K562 (cell line): Measurements from ENCODE around the gene TMEM141. TPM values are rescaled to one million over a fixed set of nuclear protein-coding genes. Genes with fewer than 3 reads are reported as not detected.
A peak's percentile ranks its signal among the peaks of the same experiment; 100 is the strongest.

Source experiments
- BRD9 ChIP-seq: fragments of 450-650 bp; IDR thresholded peaks from 2 replicates; pipeline ENCODE4 v1.6.1; 2018; ENCODE audit warnings: low read depth; ENCODE audit not compliant: partially characterized antibody
- CBFB ChIP-seq: sonication (generic); formaldehyde crosslinking; IDR thresholded peaks from 2 replicates; pipeline ENCODE4 v1.4.0; 2020; ENCODE audit warnings: mild to moderate bottlenecking, missing genetic modification reagents
- ETV6 ChIP-seq, 3 experiments: fragments of 150-350 bp in 1 of 3; sonication (generic) in 1 of 3; formaldehyde crosslinking in 1 of 3; IDR thresholded peaks; 2 replicates each; pipeline versions ENCODE4 v1.6.1 to v1.8.0; 2014 to 2022; ENCODE audit warnings: borderline replicate concordance in 2 of 3, low read depth in 2 of 3, antibody characterized with exemption in 1 of 3, low read length in 1 of 3, mild to moderate bottlenecking in 1 of 3, missing genetic modification reagents in 1 of 3
- GTF2F1 ChIP-seq: IDR thresholded peaks from 2 replicates; pipeline ENCODE4 v1.6.1; 2011; ENCODE audit warnings: low read depth, low read length, improper control_type of control experiment
- ILF3 ChIP-seq: fragments of 450-650 bp; IDR thresholded peaks from 2 replicates; pipeline ENCODE4 v1.6.1; 2018; ENCODE audit warnings: antibody characterized with exemption, mild to moderate bottlenecking, moderate library complexity, borderline replicate concordance
- KDM1A ChIP-seq, 2 experiments: fragments of 450-650 bp; IDR thresholded peaks; 2 replicates each; pipeline ENCODE4 v1.6.1; 2016; ENCODE audit warnings: mild to moderate bottlenecking in 2 of 2
- RBM25 ChIP-seq: fragments of 200-400 bp; formaldehyde crosslinking; IDR thresholded peaks from 2 replicates; pipeline ENCODE4 v1.6.1; 2018; ENCODE audit warnings: low read length, low read depth, moderate library complexity; ENCODE audit not compliant: severe bottlenecking
- RFX7 ChIP-seq: fragments of 250-450 bp; sonication (Bioruptor Pico); IDR thresholded peaks from 2 replicates; pipeline ENCODE4 v1.5.1; 2021; ENCODE audit warnings: mild to moderate bottlenecking
- SMARCC2 ChIP-seq: fragments of 450-650 bp; IDR thresholded peaks from 2 replicates; pipeline ENCODE4 v1.6.1; 2017; ENCODE audit warnings: antibody characterized with exemption, moderate library complexity, mild to moderate bottlenecking, low read depth
- TEAD4 ChIP-seq, 2 experiments: sonication (generic) in 1 of 2; formaldehyde crosslinking in 1 of 2; IDR thresholded peaks; 2 replicates each; pipeline versions ENCODE4 v1.6.1 to v1.8.0; 2012 to 2022; ENCODE audit warnings: borderline replicate concordance in 1 of 2, inconsistent platforms in 1 of 2, low read length in 1 of 2, mild to moderate bottlenecking in 1 of 2, missing genetic modification reagents in 1 of 2
- ZBTB1 ChIP-seq: sonication (generic); formaldehyde crosslinking; IDR thresholded peaks from 2 replicates; pipeline ENCODE4 v1.8.1; 2023; ENCODE audit warnings: missing genetic modification reagents, low read depth, mild to moderate bottlenecking, borderline replicate concordance
- ZNF24 ChIP-seq: fragments of 450-650 bp; IDR thresholded peaks from 2 replicates; pipeline ENCODE4 v1.6.1; 2016
- ZNF407 ChIP-seq: fragments of 450-650 bp; IDR thresholded peaks from 2 replicates; pipeline ENCODE4 v1.6.1; 2016; ENCODE audit warnings: low read depth
- ZNF592 ChIP-seq: fragments of 450-650 bp; IDR thresholded peaks from 2 replicates; pipeline ENCODE4 v1.6.1; 2017; ENCODE audit warnings: antibody characterized with exemption, mild to moderate bottlenecking
- ZNF830 ChIP-seq: fragments of 250-450 bp; sonication (Bioruptor Pico); IDR thresholded peaks from 2 replicates; pipeline ENCODE4 v1.5.0; 2021; ENCODE audit warnings: mild to moderate bottlenecking
- polyA plus RNA-seq, 8 experiments: library from polyadenylated mRNA; depleted of rRNA in 4 of 8; stranded (reverse) in 5 of 8; unstranded in 3 of 8; fragments of >200 nt; fragmentation: Nextera tagmentation in 2 of 8; fragmentation: Illumina TruSeq in 1 of 8; extraction: Ambion mirVana in 2 of 8; extraction: Trizol in 1 of 8; gene quantifications; 2 replicates each; pipeline versions ENCODE4 v1.2.1 to v1.2.3, GENCODE V29; 2011 to 2014; ENCODE audit warnings: inconsistent platforms in 1 of 8, missing spikeins in 1 of 8
- total RNA-seq, 7 experiments: library from RNA; depleted of rRNA in 6 of 7; stranded (reverse); fragments of >200 nt in 6 of 7; fragmentation: Illumina TruSeq in 2 of 7; extraction: Trizol in 2 of 7; gene quantifications; 2 replicates each; pipeline versions ENCODE4 v1.2.1 to v1.2.3, GENCODE V29; 2011 to 2021; ENCODE audit warnings: low replicate concordance in 1 of 7

TMEM141 gene
- total and polyA plus RNA-seq, 9 of the 15 experiments (the other 6 are each of a cell fraction or from before 2014, with no cell fraction given) = 21.5 to 123 (median 74.8) TPM

GRCh38 chr9:136791516-136792276 is 552 bp downstream of the TMEM141 start (continued):
- TF ChIP-seq ZNF407 = no peak
- TF ChIP-seq RBM25 = no peak
- no peak for TF ChIP-seq GTF2F1
- TF ChIP-seq KDM1A (IDR thresholded peaks at IDR 0.05) = no peak
- no peak for TF ChIP-seq BRD9
- no peak for TF ChIP-seq ETV6 (IDR thresholded peaks at IDR 0.05; ENCODE audit: borderline replicate concordance in 1 of 2, low read depth in 2 of 2, low read length in 1 of 2)
- TF ChIP-seq ETV6 (CRISPR knock-in tag; IDR thresholded peaks at IDR 0.05; ENCODE audit: borderline replicate concordance) = no peak
- TF ChIP-seq SMARCC2 = no peak
- no peak for TF ChIP-seq ILF3
- TF ChIP-seq ZNF24 = no peak
- TF ChIP-seq CBFB (CRISPR knock-in tag) = no peak
- TF ChIP-seq RFX7 (CRISPR knock-in tag) = no peak
- no peak for TF ChIP-seq ZNF830
- no peak for TF ChIP-seq ZBTB1
- TF ChIP-seq ZNF592 = peak; percentile 88
- TF ChIP-seq TEAD4 (IDR thresholded peaks at IDR 0.05; ENCODE audit: low read length) = no peak
- TF ChIP-seq TEAD4 (CRISPR knock-in tag; IDR thresholded peaks at IDR 0.05; ENCODE audit: borderline replicate concordance) = no peak
